Medulla oblongata (tissue), 1 donor: Measurements from ENCODE around the gene GTF3C1.
"Not testable (repeated sequence)": the region's sequence is repeated elsewhere in the genome, so short reads cannot be mapped to it uniquely, and the experiment has no call there.

Source experiments
- DNase-seq: peaks from one replicate; pipeline ENCODE4 v3.0.0-alpha.2; 2015; ENCODE audit errors: extremely low spot score

GTF3C1 gene

GRCh38 chr16:27444015-27444414, 105.7 kb downstream of the GTF3C1 start:
- DNase-seq: no peak

DNA sequence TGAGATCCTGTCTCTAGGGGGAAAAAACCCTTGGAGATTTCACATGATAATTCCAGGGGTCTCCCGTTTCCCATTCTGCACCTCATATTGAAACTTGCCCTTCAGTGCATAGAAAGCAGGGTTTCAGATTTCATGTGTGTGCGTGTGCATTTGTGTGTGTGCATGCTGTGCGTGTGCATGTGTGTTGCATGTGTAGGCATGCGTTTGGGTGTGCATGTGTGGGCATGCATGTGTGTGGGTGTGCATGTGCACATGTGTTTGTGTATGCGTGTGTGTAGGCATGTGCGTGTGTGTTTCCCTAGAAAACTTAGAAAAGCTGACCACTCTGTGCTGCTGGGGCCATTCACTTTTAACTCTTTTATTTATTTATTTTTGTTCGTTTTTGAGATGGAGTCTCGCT, 107.7 kb downstream of the GTF3C1 start:
- DNase-seq: no peak

- DNase-seq: no peak
Measured at GRCh38 chr16:27441276-27441675, 108.4 kb downstream of the GTF3C1 start.

GRCh38 chr16:27439271-27440018, 110.3 kb downstream of the GTF3C1 start:
- no peak for DNase-seq

- no peak for DNase-seq
Measured at GRCh38 chr16:27437946-27438345, 111.8 kb downstream of the GTF3C1 start.

DNA sequence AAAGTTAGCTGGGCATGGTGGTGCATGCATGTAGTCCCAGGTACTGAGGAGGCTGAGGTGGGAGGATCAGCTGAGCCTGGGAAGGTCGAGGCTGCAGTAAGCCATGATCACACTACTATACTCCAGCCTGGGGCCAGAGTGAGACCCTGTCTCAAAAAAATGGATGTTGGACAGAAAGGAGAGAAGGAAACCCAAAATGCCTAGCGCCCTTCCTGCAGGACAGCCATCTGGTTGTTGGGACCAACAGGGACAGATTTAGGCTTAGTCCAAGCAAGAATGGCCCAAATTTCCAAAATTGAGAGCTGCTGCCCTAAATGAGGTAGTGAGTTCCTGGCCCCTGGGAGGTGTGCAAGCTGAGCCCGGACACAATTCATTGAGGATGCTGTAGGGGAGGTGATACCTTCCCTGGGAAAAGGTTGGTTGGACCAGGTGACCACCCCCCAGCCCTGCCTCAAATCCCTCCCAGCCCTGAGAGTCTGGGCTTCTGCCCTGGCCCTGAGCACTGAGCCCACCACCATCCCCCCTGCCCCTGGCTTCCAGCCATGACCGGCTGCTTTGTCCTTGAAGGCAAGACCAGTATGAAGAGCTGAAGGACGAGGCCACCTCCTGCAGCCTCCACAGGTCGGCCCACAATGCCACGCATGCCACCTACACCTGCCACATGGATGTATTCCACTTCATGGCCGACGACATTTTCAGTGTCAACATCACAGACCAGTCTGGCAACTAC, 112.6 kb downstream of the GTF3C1 start:
- DNase-seq: no peak

- DNase-seq: no peak
Measured at GRCh38 chr16:27436065-27436464, 113.6 kb downstream of the GTF3C1 start.

DNA sequence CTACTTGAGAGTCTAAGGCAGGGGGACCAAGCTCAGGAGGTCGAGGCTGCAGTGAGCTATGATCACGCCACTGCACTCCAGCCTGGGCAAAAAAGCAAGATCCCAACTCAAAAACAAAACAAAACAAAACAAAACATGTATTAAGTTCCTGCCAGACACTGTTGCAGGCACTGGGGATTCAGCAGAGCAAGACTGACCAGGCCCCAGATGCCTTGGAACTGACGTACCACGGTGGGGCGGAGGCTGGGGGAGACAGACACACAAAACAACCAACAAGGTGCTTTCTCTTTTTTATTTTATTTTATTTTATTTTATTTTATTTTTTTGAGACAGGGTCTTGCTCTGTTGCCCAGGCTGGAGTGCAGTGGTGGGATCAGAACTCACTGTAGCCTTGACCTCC, 114.6 kb downstream of the GTF3C1 start:
- DNase-seq: not testable (repeated sequence)

- DNase-seq: no peak
Measured at GRCh38 chr16:27434141-27435051, 115.3 kb downstream of the GTF3C1 start.

DNA sequence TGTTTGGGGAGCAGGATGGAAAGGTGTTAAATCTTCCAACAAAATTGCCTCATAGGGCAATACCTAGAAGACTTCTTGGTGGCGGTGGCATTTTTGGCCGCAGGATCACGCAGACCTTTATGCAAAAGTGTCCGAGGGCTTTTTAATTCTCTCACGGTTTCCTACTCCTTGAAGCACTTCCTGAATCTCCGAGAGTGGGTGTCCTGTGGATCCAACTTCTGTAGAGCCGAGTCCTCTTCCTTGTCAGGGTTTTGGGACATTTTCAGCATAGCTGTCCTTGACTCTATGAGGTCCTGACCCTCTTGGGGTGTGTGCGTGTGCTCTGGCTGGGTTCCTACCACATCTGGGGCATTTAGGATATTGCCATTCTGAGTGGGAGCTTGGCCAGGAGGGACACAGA, 116.1 kb downstream of the GTF3C1 start:
- no peak for DNase-seq

GRCh38 chr16:27433191-27433590, 116.5 kb downstream of the GTF3C1 start:
- not testable (repeated sequence) for DNase-seq

DNA sequence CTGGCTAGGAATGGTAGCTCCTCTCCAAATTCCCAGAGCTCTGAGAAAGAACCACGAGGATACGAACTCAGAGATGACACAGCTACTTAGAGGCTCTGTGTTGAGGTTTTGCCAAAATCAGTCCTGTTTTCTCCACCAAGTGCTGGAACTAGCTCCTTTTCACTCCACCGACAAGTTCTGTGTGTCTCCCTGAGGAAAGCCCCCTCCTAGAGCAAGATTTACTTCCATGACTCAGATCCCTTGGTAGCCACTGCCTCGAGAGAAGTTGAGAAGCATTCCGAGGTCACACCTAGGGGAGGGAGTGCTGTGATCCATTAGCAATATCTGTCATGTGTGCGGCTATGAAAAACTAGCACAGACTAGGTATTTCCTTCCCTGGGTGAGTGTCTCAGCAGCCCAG, 117.2 kb downstream of the GTF3C1 start:
- no peak for DNase-seq

DNA sequence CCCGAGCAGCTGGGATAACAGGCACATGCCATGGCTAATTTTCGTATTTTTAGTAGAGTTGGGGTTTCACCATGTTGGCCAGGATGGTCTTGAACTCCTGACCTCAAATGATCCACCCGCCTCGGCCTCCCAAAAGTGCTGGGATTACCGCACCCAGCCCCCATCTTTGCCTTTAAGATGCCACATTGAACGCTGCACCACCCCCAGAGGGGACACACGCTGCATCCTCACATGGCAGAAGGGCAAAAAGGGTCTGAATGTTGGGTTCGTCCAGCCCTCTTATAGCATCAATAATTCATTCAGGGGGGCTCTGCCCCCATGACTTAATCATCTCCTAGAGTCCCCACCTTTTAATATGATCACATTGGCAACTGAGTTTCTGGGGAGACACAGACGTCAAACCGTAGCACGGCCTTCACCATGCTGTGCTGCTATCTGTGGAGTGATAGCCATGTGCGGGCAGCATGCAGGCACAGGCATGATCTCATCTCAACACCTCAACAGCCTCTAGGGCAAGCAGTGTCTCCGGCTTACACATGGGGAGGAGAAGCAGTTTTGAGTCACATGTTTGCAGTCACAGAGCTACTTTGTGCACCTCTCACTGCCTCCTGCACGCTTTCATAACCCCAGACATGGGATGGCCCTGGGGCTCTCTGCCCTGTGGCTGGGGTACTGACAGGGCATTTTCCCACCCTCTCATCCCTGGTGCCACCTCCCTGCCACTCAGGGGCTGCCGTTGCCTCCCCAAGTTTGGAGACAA, 117.8 kb downstream of the GTF3C1 start:
- no peak for DNase-seq

DNA sequence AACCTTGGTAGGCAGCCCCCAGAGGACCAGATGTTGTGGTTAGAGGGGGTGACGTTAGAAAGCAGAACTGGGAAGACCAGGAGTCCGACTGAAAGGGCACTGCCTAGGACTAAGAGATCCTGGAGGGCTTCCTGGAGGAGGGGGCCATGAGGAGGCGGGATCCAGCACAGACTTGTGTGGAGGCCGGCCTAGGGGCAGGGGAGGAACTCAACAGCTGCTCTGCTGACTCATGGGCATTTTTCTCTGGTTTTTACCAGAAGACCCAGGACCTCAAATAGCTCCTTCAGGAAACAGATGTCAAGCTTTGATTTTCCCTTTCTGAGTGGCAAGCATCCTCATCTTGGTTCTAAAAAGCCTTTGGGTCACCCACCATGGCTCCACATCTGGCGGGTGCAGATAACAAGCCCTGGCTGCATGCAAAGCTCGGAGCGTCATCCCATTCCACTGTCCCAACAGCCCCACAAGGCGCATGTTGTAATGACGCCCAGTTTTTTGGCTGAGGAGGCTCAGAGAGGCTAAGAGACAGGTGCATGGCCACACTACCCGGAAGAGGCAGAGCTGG, 118.7 kb downstream of the GTF3C1 start:
- DNase-seq: no peak

- no peak for DNase-seq
Measured at GRCh38 chr16:27430512-27430911, 119.2 kb downstream of the GTF3C1 start.

- DNase-seq: no peak
Measured at GRCh38 chr16:27429981-27430441, 119.7 kb downstream of the GTF3C1 start.

DNA sequence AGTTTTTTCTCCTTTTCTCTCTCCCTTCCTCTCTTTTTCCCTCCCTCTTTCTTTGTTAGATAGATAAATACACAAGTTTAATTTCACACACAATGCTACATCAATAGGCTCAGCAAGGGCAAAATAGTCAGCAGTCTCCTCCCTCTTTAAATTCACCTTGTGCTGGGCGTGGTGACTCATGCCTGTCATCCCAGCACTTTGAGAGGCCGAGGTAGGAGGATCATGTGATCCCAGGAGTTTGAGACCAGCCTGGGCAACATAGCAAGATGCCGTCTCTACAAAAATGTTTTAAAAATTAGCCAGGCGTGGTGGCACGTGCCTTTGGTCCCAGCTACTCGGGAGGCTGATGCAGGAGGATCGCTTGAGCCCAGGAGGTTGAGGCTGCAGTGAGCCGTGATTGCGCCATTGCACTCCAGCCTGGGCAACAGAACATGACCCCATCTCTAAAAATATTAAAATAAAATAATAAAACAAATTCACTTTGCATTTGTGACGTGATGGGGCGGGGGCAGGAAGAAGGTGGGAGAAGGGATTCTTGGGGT, 120.3 kb downstream of the GTF3C1 start:
- no peak for DNase-seq

- DNase-seq: no peak
Measured at GRCh38 chr16:27428026-27428785, 121.5 kb downstream of the GTF3C1 start.

DNA sequence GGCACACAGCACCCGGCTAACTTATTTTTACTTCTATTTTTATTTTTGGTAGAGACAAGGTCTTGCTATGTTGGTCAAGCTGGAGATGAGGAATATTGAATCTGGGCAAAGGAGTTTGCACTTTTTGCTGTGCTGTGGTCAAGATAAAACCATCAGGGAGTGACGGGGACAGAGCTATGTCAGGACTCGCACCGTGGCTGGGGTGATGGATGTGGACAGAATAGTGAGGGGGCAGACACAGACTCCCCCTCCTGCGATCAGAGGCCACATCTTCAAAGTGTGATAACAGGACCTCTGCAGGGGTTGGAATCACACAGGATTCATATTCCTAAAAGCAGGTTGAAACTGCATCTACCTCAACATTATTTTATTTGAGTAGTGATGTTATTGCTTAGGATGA, 122.2 kb downstream of the GTF3C1 start:
- no peak for DNase-seq
